Measurements from ENCODE around the gene UBASH3A. TPM values are rescaled to one million over a fixed set of nuclear protein-coding genes. Genes with fewer than 3 reads are reported as not detected.
"Not testable (repeated sequence)": the region's sequence is repeated elsewhere in the genome, so short reads cannot be mapped to it uniquely, and the experiment has no call there.

UBASH3A gene
- polyA plus RNA-seq, 1 donor from 2014 or later, result 1.6 TPM

GRCh38 chr21:42405064-42406013, 1.6 kb downstream of the UBASH3A start:
- peak overlapping the region in 1 of 3 donors; percentile 91 for H3K27ac Mint-ChIP-seq
- peaks cover 0 to 6% (median 2%) of the 10 kb centered on the region in 3 donors for H3K4me1 Mint-ChIP-seq
- peak overlapping the region in 2 of 4 donors; percentile 54 to 73 for H3K4me3 Mint-ChIP-seq
- no peaks in the 10 kb centered on the region for H3K36me3 Mint-ChIP-seq
- peaks cover 5% of the 10 kb centered on the region for H3K27me3 Mint-ChIP-seq
- H3K9me3 Mint-ChIP-seq, result peaks cover 0 to 10% (median 2%) of the 10 kb centered on the region in 3 donors

DNA sequence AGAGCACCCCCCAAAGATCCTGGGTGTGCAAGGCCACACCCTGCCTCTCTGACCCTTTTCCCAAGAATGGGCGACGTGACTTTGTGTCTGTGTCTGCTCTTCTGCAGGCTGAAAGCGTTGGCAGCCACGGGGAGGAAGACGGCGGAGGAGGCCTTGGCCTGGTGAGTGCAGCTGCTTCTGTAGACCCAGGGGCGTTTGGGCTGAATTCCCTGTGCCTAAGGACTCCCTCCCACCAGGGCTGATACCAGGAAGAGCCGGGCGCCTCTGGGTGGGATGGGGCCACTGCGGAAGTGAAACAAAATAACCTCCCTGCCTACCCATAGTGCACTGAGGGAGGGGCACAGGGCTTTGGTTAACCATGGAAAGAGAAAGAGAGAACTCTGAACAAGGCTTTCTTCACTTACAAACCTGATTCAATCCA, 2.5 kb downstream of the UBASH3A start:
- no peaks in the 10 kb centered on the region for H3K36me3 Mint-ChIP-seq
- peaks cover 0 to 10% (median 2%) of the 10 kb centered on the region in 3 donors for H3K9me3 Mint-ChIP-seq
- peaks cover 5% of the 10 kb centered on the region for H3K27me3 Mint-ChIP-seq
- H3K4me1 Mint-ChIP-seq, result peaks cover 0 to 3% (median 0%) of the 10 kb centered on the region in 3 donors
- H3K27ac Mint-ChIP-seq, result peak overlapping the region in 1 of 3 donors; percentile 36
- H3K4me3 Mint-ChIP-seq, result peak overlapping the region in 1 of 4 donors; percentile 61

DNA sequence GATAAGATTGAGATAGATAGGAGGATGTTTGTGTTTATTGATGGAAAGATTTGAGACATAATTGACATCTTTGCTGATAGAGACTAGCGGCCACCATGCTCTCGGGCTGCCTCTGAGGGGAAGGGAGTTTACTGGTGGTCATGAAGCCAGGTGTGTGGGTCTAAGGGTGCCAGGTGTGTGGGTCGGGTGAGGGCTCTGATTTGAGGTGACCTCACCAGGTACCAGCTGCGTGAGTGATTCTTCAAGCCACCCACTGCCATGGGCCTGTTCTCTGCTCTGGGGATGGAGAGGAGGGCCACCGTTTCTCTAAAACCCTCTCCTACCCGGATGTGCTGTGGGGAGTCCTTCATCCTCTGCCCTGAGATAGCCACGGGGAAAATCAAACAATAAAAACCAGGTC, 3.2 kb downstream of the UBASH3A start:
- Mint-ChIP-seq H3K4me1 (peaks cover 0 to 3% (median 0%) of the 10 kb centered on the region in 3 donors), H3K27ac (peak overlapping the region in 1 of 3 donors; percentile 36)

DNA sequence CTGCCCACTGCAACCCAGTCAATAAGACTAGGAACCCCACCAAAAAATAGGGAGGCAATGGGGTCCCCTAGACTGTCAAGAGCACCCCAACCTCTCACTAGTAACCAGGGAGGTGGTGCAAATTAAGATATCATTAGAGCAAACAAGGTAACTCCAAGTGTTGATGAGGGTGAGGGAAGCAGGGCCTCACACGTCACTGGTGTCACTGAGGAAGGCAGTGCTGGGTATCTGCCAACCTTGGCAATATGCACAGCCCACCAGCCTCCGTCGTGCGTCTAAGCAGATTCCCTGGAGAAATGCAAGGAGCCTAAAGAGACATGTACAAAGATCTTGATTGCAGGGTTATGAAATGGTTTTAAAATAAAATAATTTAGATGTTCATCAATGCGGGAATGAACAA, 3.8 kb downstream of the UBASH3A start:
- no peak overlapping the region for H3K4me3 Mint-ChIP-seq

More for the DNA sequence above, 3.2 kb downstream of the UBASH3A start:
- no peak overlapping the region for H3K4me3 Mint-ChIP-seq
- peaks cover 0 to 5% (median 2%) of the 10 kb centered on the region in 3 donors for H3K9me3 Mint-ChIP-seq
- H3K36me3 Mint-ChIP-seq, result no peaks in the 10 kb centered on the region
- H3K27me3 Mint-ChIP-seq, result peaks cover 5% of the 10 kb centered on the region

DNA sequence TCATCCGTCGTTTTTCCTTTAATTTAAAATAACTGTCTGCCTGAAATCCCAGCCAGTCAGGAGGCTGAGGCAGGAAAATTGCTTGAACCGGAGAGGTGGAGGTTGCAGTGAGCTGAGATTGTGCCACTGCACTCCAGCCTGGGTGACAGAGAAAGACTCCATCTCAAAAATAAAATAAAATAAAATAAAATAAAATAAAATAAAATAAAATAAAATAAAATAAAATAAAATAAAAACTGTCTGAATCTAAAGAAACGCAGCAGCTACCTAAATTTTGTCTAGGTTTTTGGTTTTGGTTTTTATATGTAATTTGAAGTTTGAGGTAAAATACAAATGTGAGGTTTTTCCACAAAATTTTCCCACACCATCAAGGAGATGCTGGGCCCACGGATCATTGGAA, 5.0 kb downstream of the UBASH3A start:
- H3K27me3 Mint-ChIP-seq, H3K9me3 Mint-ChIP-seq, H3K36me3 Mint-ChIP-seq, H3K4me3 Mint-ChIP-seq, H3K27ac Mint-ChIP-seq, H3K4me1 Mint-ChIP-seq: not testable (repeated sequence)

More for the DNA sequence above, 3.8 kb downstream of the UBASH3A start:
- Mint-ChIP-seq H3K9me3 (no peaks in the 10 kb centered on the region), H3K4me1 (peaks cover 0 to 3% (median 0%) of the 10 kb centered on the region in 3 donors), H3K27me3 (peaks cover 5% of the 10 kb centered on the region), H3K27ac (no peak overlapping the region), H3K36me3 (no peaks in the 10 kb centered on the region)

DNA sequence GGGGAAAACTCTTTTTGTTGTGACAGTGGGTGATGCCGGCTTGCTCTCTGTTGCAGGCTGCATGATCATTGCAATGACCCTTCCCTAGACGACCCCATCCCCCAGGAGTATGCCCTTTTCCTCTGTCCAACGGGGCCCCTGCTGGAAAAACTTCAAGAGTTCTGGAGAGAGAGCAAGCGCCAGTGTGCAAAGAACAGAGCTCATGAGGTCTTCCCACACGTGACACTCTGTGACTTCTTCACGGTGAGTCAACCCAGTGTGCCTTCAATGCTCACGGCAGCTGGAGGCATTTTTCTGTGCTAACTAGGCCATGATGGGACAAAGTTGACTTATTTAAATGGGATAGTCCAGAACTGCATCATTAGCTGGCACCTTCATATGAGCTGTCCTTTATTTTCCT, 5.7 kb downstream of the UBASH3A start:
- Mint-ChIP-seq H3K27me3 (peaks cover 6% of the 10 kb centered on the region), H3K27ac (no peak overlapping the region), H3K36me3 (no peaks in the 10 kb centered on the region), H3K4me3 (no peak overlapping the region), H3K9me3 (no peaks in the 10 kb centered on the region), H3K4me1 (peaks cover 0 to 2% (median 0%) of the 10 kb centered on the region in 3 donors)

DNA sequence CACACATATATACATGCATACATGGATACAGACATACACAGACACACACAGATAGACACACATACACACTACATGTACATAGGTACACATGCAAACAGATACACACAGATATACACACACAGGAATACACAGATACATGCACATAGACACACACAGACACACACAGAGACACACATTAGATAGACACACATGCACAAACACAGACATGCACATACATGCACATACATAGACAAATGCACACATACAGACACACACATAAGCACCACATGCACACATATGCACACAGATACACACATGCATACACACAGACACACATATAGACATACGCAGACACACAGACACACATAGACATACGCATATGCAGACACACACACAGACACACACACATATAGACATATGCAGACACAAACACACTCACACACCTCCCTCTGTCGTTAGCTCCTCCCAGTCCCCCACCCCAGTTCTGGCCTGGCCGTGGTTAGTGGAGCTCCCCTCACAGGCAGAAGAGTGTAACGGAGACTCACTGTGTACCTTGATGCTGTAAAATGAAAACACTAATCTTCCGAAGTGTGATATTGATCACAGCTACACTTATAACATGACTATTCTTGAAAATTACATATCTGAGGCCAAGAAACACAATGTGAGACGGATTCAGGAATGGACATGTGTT, 7.6 kb downstream of the UBASH3A start:
- Mint-ChIP-seq H3K27me3 (peaks cover 10% of the 10 kb centered on the region), H3K4me1 (peaks cover 0 to 12% (median 4%) of the 10 kb centered on the region in 3 donors), H3K36me3 (no peaks in the 10 kb centered on the region), H3K4me3 (no peak overlapping the region), H3K27ac (no peak overlapping the region), H3K9me3 (no peaks in the 10 kb centered on the region)

- H3K4me3 Mint-ChIP-seq, result no peak overlapping the region
Observed at GRCh38 chr21:42411891-42412635, 8.4 kb downstream of the UBASH3A start.

DNA sequence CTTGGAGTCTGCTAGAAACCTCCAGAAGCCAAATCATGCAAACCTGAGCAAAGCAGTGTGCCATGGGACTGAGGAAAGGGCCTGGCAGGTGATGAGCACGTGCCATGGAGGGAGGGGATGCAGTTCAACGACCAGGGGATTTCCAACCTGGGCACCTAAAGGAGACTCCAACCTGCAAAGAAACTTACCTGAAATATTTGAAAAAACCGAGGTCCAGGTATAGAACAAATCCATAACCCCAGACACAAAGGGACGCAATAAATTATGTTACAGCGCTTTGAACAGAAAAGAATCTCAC, 8.9 kb downstream of the UBASH3A start:
- Mint-ChIP-seq H3K27me3 (peaks cover 13% of the 10 kb centered on the region), H3K4me3 (no peak overlapping the region), H3K36me3 (peaks cover 2% of the 10 kb centered on the region), H3K27ac (peak overlapping the region in 1 of 3 donors; percentile 85), H3K9me3 (no peaks in the 10 kb centered on the region), H3K4me1 (peaks cover 0 to 13% (median 4%) of the 10 kb centered on the region in 3 donors)

More at GRCh38 chr21:42411891-42412635, 8.4 kb downstream of the UBASH3A start:
- Mint-ChIP-seq H3K27ac (peak overlapping the region in 1 of 3 donors; percentile 85), H3K9me3 (no peaks in the 10 kb centered on the region), H3K4me1 (peaks cover 0 to 11% (median 4%) of the 10 kb centered on the region in 3 donors), H3K36me3 (no peaks in the 10 kb centered on the region), H3K27me3 (peaks cover 13% of the 10 kb centered on the region)

DNA sequence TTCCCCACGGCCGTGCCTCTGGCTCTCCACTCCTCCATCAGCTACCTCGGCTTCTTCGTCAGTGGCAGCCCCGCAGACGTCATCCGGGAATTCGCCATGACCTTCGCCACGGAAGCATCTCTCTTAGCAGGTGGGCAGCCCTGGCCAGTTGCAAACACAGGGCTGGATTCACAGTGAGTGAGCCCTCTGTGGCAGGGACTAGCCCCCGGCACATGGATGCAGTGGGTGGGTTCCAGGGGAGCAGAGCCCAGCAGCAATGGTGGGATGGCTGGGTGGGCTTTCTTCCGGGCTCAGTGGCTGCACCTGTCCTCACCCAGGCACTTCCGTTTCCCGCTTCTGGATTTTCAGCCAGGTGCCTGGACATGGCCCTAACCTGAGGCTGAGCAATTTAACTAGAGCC, 9.4 kb downstream of the UBASH3A start:
- Mint-ChIP-seq H3K9me3 (no peaks in the 10 kb centered on the region), H3K27me3 (peaks cover 10% of the 10 kb centered on the region), H3K36me3 (peaks cover 2% of the 10 kb centered on the region), H3K4me1 (peaks cover 0 to 14% (median 4%) of the 10 kb centered on the region in 3 donors), H3K27ac (peak overlapping the region in 1 of 3 donors; percentile 29), H3K4me3 (no peak overlapping the region)

GRCh38 chr21:42413500-42413899, 9.8 kb downstream of the UBASH3A start:
- peaks cover 10% of the 10 kb centered on the region for H3K27me3 Mint-ChIP-seq
- no peak overlapping the region for H3K4me3 Mint-ChIP-seq
- H3K9me3 Mint-ChIP-seq, result no peaks in the 10 kb centered on the region
- H3K4me1 Mint-ChIP-seq, result peaks cover 0 to 14% (median 4%) of the 10 kb centered on the region in 3 donors
- peaks cover 2% of the 10 kb centered on the region for H3K36me3 Mint-ChIP-seq
- peak overlapping the region in 1 of 3 donors; percentile 29 for H3K27ac Mint-ChIP-seq

DNA sequence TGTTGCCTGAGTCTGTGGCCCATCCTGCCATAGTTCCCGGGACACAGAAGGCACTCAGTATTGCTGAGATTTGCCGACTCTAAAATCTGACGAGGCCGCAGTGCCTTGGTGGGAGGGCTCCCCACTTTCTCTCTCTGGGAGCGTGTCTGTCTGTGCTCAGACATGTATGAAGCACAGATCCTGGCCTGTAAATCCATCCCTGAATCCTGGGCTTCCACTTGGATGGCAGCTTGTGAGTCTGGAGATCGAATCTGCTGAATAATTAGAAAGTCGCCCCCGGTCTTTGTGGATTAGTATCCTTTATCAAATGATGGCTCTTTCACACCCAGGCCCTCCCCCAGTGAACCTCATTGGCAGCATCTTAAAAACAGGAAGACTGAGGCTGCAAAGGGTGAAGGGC, 10.4 kb downstream of the UBASH3A start:
- peaks cover 0 to 14% (median 4%) of the 10 kb centered on the region in 3 donors for H3K4me1 Mint-ChIP-seq
- peak overlapping the region in 1 of 4 donors; percentile 25 for H3K4me3 Mint-ChIP-seq
- no peaks in the 10 kb centered on the region for H3K9me3 Mint-ChIP-seq
- peaks cover 10% of the 10 kb centered on the region for H3K27me3 Mint-ChIP-seq
- peak overlapping the region in 1 of 3 donors; percentile 97 for H3K27ac Mint-ChIP-seq
- H3K36me3 Mint-ChIP-seq, result peaks cover 2% of the 10 kb centered on the region

- Mint-ChIP-seq H3K27ac (peak overlapping the region; percentile 39 to 97 (median 71)), H3K4me1 (peaks cover 0 to 14% (median 4%) of the 10 kb centered on the region in 3 donors), H3K36me3 (peaks cover 2% of the 10 kb centered on the region), H3K27me3 (peaks cover 10% of the 10 kb centered on the region), H3K9me3 (peaks cover 0 to 2% (median 0%) of the 10 kb centered on the region in 3 donors), H3K4me3 (peak overlapping the region in 2 of 4 donors; percentile 84 to 86)
Observed at GRCh38 chr21:42414553-42414927, 10.8 kb downstream of the UBASH3A start.

- Mint-ChIP-seq H3K27me3 (peaks cover 9% of the 10 kb centered on the region), H3K9me3 (peaks cover 0 to 6% (median 1%) of the 10 kb centered on the region in 3 donors), H3K27ac (peak overlapping the region; percentile 39 to 97 (median 71)), H3K36me3 (peaks cover 2% of the 10 kb centered on the region), H3K4me3 (peak overlapping the region in 3 of 4 donors; percentile 67 to 86 (median 84)), H3K4me1 (peaks cover 0 to 14% (median 4%) of the 10 kb centered on the region in 3 donors)
Observed at GRCh38 chr21:42414928-42415769, 11.4 kb downstream of the UBASH3A start.

All from IgD-negative memory B cell (primary cell).